Neutrophil (primary cell): ENCODE data around the gene DMRTA2.

Experiments used
- H3K27ac ChIP-seq: fragments of 200-600 bp; sonication (generic); 2 replicates; pipeline ENCODE4 v1.5.1; 2016; ENCODE audit warnings: mild to moderate bottlenecking, moderate library complexity
- H3K27me3 ChIP-seq: fragments of 200-600 bp; sonication (generic); 2 replicates; pipeline ENCODE4 v1.6.0; 2016; ENCODE audit warnings: mild to moderate bottlenecking
- H3K36me3 ChIP-seq: fragments of 200-600 bp; sonication (generic); 2 replicates; pipeline ENCODE4 v1.5.1; 2017
- H3K4me1 ChIP-seq, 2 experiments: fragments of 200-600 bp in 1 of 2; sonication (generic) in 1 of 2; 1 replicate in 1 of 2; 2 replicates in 1 of 2; pipeline versions ENCODE4 v1.5.1 to v1.6.1; 2013 to 2016; ENCODE audit warnings: low read depth in 1 of 2, low read length in 1 of 2, mild to moderate bottlenecking in 1 of 2, moderate library complexity in 1 of 2; ENCODE audit not compliant: control insufficient read depth in 1 of 2, insufficient read depth in 1 of 2
- H3K4me3 ChIP-seq, 2 experiments: fragments of 200-600 bp in 1 of 2; sonication (generic) in 1 of 2; 1 replicate in 1 of 2; 2 replicates in 1 of 2; pipeline ENCODE4 v1.5.1; 2013 to 2016; ENCODE audit warnings: low read depth in 1 of 2, low read length in 1 of 2, mild to moderate bottlenecking in 1 of 2, moderate library complexity in 1 of 2
- H3K9me3 ChIP-seq: fragments of 200-600 bp; sonication (generic); 2 replicates; pipeline ENCODE4 v1.5.1; 2016
- TF ChIP-seq, protein P1 (sequence below): fragments of 200-600 bp; sonication (generic); IDR thresholded peaks from 2 replicates; pipeline ENCODE4 v1.5.1; 2016; ENCODE audit warnings: antibody characterized with exemption

Gene DMRTA2

DNA sequence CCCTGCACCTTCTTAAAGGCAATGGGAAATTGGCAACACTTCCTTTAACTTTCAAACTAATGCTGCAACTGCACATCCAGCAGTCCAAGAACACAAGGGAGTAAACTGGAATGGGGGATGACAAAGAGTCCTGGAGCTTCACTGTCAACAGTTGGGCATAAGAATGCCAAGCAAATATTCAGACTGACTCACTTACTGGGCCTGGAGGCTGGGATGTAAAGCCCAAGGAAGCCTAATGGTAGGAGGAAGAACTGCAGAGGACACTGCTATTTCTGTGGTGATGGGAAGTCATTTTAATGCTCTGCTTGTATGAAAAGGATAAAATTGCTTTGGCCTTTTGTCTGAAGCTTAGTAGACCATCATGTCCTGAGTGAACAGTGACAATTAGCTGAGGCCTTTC, 15.7 kb upstream of the DMRTA2 start:
- Histone ChIP-seq H3K27me3 (peaks cover 12% of the 10 kb centered on the region), H3K36me3 (peaks cover 31% of the 10 kb centered on the region), H3K4me3 (no peak overlapping the region), H3K27ac (no peak overlapping the region), H3K4me1 (no peaks in the 10 kb centered on the region), H3K9me3 (no peaks in the 10 kb centered on the region)
- TF ChIP-seq, protein P1, sequence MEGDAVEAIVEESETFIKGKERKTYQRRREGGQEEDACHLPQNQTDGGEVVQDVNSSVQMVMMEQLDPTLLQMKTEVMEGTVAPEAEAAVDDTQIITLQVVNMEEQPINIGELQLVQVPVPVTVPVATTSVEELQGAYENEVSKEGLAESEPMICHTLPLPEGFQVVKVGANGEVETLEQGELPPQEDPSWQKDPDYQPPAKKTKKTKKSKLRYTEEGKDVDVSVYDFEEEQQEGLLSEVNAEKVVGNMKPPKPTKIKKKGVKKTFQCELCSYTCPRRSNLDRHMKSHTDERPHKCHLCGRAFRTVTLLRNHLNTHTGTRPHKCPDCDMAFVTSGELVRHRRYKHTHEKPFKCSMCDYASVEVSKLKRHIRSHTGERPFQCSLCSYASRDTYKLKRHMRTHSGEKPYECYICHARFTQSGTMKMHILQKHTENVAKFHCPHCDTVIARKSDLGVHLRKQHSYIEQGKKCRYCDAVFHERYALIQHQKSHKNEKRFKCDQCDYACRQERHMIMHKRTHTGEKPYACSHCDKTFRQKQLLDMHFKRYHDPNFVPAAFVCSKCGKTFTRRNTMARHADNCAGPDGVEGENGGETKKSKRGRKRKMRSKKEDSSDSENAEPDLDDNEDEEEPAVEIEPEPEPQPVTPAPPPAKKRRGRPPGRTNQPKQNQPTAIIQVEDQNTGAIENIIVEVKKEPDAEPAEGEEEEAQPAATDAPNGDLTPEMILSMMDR: no peak

DNA sequence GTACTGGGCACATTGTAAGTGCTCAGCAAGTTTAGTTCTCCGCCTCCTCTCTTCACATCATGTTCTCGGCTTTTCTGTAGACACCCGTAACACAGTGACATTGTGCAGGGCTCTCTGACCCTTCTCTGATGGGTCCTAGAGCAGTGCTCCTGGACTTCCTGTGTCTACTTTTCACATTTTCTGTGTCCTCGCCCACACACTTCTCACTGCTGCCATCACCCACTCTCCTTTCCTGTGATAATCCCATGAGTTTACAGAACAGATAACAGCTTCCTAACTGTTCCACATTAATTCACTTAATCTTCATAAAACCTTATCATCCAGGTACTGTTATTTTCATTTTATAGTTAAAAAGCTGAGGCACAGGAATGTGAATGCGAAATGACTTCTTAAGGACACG, 13.2 kb upstream of the DMRTA2 start:
- Histone ChIP-seq H3K9me3 (no peaks in the 10 kb centered on the region), H3K27me3 (peaks cover 37% of the 10 kb centered on the region), H3K4me1 (no peaks in the 10 kb centered on the region), H3K4me3 (no peak overlapping the region), H3K36me3 (peaks cover 31% of the 10 kb centered on the region), H3K27ac (no peak overlapping the region)
- TF ChIP-seq, protein P1: no peak

DNA sequence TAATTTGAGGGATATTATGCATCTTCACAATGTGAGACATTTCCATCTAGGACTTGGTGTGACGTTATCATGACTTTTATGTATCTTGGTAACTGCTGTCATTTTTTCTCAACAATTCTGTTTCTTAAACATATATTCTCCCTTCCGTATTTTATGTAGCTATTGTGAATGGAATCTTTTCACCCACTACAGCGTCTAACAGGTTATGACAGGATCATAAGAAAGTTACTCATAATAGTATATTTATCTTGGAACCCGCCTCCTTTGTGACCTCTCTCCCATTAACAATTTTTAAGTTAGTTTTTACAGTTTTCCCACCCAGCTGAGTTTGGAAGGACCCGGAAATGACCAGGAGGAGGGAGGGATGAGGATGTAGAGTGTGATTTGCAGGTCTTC, 6.8 kb upstream of the DMRTA2 start:
- H3K36me3 ChIP-seq: no peaks in the 10 kb centered on the region
- H3K4me3 ChIP-seq: no peak overlapping the region
- H3K9me3 ChIP-seq: no peaks in the 10 kb centered on the region
- H3K27me3 ChIP-seq: peaks cover 100% of the 10 kb centered on the region
- H3K27ac ChIP-seq: no peak overlapping the region
- TF ChIP-seq, protein P1: no peak
- peaks cover 2 to 3% of the 10 kb centered on the region in 2 experiments for H3K4me1 ChIP-seq

DNA sequence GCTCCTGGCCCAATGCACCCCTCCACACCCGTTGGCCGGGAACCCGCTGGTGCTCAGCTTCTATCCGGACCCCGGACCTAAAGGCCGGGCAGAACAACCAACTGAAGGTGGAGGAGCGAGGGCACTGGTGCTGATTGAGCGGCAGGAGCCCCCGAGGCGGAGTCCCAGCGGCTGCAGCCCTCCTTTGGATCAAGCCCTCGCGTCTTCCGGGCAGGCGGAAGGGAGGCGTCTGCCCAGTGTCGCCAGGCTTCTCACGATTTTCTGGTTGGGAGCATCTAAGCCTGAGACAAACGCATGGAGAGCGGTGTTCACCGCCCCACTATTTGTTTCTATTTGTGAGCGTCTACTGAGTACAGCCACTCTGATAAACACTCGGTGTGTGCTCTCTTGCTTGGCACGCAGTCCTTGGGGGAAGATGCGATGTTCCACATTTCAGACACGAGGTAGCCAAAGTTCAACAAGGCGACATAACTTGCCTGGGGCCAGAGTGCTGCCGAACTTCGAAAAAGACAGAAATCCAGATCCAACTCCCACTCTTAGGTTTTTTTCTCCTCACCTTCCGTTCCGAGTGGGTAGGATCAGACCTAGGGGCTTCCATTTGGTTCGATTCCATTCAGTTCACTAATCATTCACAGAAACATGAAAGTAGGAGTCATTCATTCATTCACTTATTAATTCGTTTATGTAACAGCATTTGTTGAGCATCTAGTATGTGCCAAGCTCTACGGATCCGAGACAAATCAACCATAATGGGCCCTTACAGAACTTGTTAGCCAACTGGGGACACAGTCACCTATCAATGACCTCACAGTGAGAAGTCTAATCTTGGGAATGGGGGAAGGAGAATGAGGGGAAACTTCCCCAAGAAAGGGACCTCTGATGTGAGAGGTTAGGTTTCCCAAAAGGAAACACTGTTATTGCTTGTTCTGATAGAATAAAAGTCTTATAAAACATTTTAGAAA, 4.9 kb upstream of the DMRTA2 start:
- Histone ChIP-seq H3K27me3 (peaks cover 100% of the 10 kb centered on the region), H3K4me3 (no peak overlapping the region), H3K4me1 (peaks cover 19 to 21% of the 10 kb centered on the region in 2 experiments), H3K27ac (no peak overlapping the region), H3K36me3 (no peaks in the 10 kb centered on the region), H3K9me3 (no peaks in the 10 kb centered on the region)
- TF ChIP-seq, protein P1: no peak

DNA sequence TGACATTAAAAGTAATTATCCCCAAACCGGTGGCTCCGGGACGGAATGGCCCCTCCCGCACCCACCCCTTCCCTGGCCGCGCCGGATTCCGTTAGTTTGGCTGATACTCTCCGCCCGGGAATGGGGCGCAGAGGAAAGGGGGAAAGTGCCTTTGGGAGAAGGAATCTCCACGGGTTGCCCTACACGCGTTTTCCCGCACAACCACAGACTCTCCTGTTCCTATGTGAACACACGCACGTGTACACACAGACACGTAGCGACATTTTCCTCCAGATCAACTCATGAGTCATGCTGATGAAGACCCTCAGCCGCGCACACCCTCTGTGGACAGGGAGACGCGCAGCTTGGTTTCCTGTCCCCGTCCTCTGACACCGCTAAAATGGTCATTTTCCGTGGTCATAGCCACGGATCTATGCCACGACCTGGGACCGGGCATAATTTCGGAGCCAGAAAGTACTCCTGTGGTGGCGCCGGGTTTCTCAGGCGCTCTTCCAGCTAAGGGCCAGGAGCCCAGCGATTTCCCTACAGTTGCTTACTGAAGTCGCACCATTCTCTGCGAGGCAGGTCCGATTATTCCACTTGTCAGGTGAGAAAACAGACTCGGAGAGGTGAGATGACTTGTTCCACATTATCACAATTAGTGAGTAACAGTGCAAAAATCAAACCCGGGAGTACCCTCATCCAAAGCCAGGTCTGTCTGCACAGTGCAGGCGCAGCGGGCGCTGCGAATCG, 4.0 kb upstream of the DMRTA2 start:
- no peaks in the 10 kb centered on the region for H3K36me3 ChIP-seq
- H3K27ac ChIP-seq: no peak overlapping the region
- peaks cover 24 to 25% of the 10 kb centered on the region in 2 experiments for H3K4me1 ChIP-seq
- H3K9me3 ChIP-seq: no peaks in the 10 kb centered on the region
- peaks cover 100% of the 10 kb centered on the region for H3K27me3 ChIP-seq
- TF ChIP-seq, protein P1: no peak
- no peak overlapping the region for H3K4me3 ChIP-seq
